ENCODE measurements around the gene AMOTL1. TPM values are rescaled to one million over a fixed set of nuclear protein-coding genes. Genes with fewer than 3 reads are reported as not detected.

The AMOTL1 gene
- total RNA-seq, 2 donors from 2014 or later: 56.7 to 59.5 TPM

DNA sequence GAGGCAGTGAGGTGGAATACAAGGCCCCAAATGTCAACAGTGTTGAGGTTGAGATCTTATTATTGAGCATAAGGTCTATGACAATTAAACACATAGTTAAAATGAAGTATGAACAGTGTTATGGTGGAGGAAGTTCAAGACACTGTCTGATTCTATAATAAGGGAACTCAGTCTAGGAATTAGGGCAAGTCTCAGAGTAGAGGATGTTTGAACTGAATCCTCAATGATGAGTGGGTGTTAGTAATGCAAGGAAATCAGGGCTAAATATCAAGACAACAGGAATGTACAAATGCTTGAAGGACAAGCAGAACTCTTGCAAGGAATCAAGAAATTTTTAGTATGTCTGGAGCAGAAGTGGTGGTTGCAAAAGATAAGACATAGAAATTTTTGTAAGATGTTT lies 152.2 kb downstream of the AMOTL1 start:
- DNase-seq (ENCODE audit: low spot score): no peak
- Histone ChIP-seq H3K27me3 (no peaks in the 10 kb centered on the region), H3K36me3 (no peaks in the 10 kb centered on the region), H3K9me3 (no peaks in the 10 kb centered on the region), H3K4me1 (no peaks in the 10 kb centered on the region), H3K27ac (no peak overlapping the region), H3K4me3 (no peak overlapping the region)
- TF ChIP-seq, protein P1, sequence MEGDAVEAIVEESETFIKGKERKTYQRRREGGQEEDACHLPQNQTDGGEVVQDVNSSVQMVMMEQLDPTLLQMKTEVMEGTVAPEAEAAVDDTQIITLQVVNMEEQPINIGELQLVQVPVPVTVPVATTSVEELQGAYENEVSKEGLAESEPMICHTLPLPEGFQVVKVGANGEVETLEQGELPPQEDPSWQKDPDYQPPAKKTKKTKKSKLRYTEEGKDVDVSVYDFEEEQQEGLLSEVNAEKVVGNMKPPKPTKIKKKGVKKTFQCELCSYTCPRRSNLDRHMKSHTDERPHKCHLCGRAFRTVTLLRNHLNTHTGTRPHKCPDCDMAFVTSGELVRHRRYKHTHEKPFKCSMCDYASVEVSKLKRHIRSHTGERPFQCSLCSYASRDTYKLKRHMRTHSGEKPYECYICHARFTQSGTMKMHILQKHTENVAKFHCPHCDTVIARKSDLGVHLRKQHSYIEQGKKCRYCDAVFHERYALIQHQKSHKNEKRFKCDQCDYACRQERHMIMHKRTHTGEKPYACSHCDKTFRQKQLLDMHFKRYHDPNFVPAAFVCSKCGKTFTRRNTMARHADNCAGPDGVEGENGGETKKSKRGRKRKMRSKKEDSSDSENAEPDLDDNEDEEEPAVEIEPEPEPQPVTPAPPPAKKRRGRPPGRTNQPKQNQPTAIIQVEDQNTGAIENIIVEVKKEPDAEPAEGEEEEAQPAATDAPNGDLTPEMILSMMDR (IDR thresholded peaks at IDR 0.05): no peak

- Histone ChIP-seq H3K27me3 (no peaks in the 10 kb centered on the region), H3K4me3 (no peak overlapping the region), H3K4me1 (peaks cover 0 to 19% of the 10 kb centered on the region in 2 donors), H3K9me3 (no peaks in the 10 kb centered on the region), H3K27ac (no peak overlapping the region), H3K36me3 (no peaks in the 10 kb centered on the region)
- DNase-seq (ENCODE audit: low spot score): no peak
- TF ChIP-seq, protein P1 (IDR thresholded peaks at IDR 0.05): no peak
Measured at GRCh38 chr11:94922321-94923003, 154.3 kb downstream of the AMOTL1 start.

DNA sequence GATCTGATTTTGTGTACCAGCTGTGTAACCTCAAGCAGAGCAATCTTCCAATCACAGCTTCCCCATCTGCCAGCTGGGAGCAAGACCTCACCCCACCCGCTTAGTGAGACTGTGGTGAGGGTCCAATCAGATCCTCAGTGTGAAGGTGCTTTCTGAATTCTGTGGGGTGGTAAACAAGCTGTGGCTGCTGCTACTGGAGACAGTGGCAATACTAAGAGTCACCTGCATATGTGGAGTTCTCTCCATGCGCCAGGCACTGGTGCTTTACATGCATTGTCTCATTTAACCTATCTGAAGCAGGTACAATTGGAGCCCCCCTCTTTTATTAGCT lies 154.8 kb downstream of the AMOTL1 start:
- TF ChIP-seq, protein P1 (IDR thresholded peaks at IDR 0.05): no peak
- no peak overlapping the region for H3K4me3 ChIP-seq
- no peak overlapping the region for H3K27ac ChIP-seq
- peaks cover 0 to 24% of the 10 kb centered on the region in 2 donors for H3K4me1 ChIP-seq
- no peak for DNase-seq (ENCODE audit: low spot score)
- no peaks in the 10 kb centered on the region for H3K27me3 ChIP-seq
- H3K36me3 ChIP-seq: no peaks in the 10 kb centered on the region
- H3K9me3 ChIP-seq: no peaks in the 10 kb centered on the region

GRCh38 chr11:94924171-94924572 lies 156.0 kb downstream of the AMOTL1 start:
- TF ChIP-seq, protein P1 (IDR thresholded peaks at IDR 0.05): no peak
- Histone ChIP-seq H3K4me1 (peaks cover 0 to 32% of the 10 kb centered on the region in 2 donors), H3K4me3 (no peak overlapping the region), H3K27ac (no peak overlapping the region), H3K36me3 (no peaks in the 10 kb centered on the region), H3K9me3 (no peaks in the 10 kb centered on the region), H3K27me3 (no peaks in the 10 kb centered on the region)
- no peak for DNase-seq (ENCODE audit: low spot score)

DNA sequence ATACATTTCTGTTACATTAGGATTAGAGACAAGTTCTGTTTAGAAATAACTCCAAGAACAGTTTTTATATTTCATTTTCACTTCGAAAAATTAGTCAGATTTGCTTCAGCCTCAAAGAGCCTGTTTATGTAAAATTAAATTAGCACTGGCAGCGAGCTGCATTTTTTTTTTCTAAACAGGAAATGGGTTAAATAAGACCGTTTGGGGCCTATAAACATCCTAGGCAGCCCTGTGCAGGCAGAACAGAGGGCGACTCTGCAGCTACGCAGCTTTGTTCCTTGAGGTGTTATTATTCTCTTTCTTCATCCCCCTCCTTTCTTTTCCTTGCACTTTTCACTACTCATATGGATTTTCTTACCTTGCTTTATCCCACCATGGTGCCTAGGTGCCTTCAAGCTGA lies 156.5 kb downstream of the AMOTL1 start:
- DNase-seq (ENCODE audit: low spot score): no peak
- Histone ChIP-seq H3K9me3 (no peaks in the 10 kb centered on the region), H3K4me1 (peaks cover 0 to 32% of the 10 kb centered on the region in 2 donors), H3K36me3 (no peaks in the 10 kb centered on the region), H3K4me3 (no peak overlapping the region), H3K27ac (no peak overlapping the region), H3K27me3 (no peaks in the 10 kb centered on the region)
- TF ChIP-seq, protein P1 (IDR thresholded peaks at IDR 0.05): no peak

Measured in right atrium auricular region (tissue), 2 donors.